Mammary epithelial cell (primary cell): ENCODE measurements around the gene ADGRG4.

Source experiments
- EZH2 ChIP-seq: IDR thresholded peaks from 2 replicates; pipeline ENCODE4 v1.6.1; 2012; ENCODE audit warnings: low read length, inconsistent platforms, borderline replicate concordance
- TF ChIP-seq, protein P1 (sequence below), 2 donors: IDR thresholded peaks in 1 of 2; conservative IDR thresholded peaks in 1 of 2; 2 replicates each; pipeline ENCODE4 v1.5.1; 2011 to 2012; ENCODE audit warnings: inconsistent platforms in 2 of 2, low read length in 2 of 2, mild to moderate bottlenecking in 2 of 2, control low read depth in 1 of 2, low read depth in 1 of 2; ENCODE audit not compliant: insufficient read depth in 1 of 2; ENCODE audit errors: extremely low read depth in 1 of 2

DNA sequence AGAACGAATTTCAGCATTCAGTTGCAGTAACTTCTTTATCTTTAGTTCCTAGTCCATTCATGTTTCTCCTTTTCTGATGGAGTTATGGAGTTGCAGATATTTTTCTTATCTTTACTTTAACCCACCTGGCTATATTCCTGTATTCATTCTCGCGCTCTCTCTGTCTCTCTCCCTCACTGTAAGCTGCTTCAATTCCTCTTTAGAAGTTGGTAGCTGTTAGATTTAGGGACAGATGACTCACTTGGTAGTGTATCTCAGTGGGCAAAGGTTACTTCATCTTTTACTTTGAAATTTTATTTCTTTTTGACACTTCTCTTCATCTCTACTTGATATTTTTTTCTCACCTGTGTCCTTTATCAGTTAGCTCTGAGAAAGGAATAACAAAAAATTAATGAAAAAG lies 137.4 kb downstream of the ADGRG4 start:
- TF ChIP-seq, protein P1, sequence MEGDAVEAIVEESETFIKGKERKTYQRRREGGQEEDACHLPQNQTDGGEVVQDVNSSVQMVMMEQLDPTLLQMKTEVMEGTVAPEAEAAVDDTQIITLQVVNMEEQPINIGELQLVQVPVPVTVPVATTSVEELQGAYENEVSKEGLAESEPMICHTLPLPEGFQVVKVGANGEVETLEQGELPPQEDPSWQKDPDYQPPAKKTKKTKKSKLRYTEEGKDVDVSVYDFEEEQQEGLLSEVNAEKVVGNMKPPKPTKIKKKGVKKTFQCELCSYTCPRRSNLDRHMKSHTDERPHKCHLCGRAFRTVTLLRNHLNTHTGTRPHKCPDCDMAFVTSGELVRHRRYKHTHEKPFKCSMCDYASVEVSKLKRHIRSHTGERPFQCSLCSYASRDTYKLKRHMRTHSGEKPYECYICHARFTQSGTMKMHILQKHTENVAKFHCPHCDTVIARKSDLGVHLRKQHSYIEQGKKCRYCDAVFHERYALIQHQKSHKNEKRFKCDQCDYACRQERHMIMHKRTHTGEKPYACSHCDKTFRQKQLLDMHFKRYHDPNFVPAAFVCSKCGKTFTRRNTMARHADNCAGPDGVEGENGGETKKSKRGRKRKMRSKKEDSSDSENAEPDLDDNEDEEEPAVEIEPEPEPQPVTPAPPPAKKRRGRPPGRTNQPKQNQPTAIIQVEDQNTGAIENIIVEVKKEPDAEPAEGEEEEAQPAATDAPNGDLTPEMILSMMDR (conservative IDR thresholded peaks at IDR 0.05 in 1 of 2, IDR thresholded peaks at IDR 0.05 in 1 of 2; ENCODE audit: extremely low read depth in 1 of 2, insufficient read depth in 1 of 2, low read depth in 1 of 2, low read length in 2 of 2): no peak
- TF ChIP-seq EZH2: no peak
